Kidney (tissue), 14 donors: ENCODE data around the gene IFNB1. TPM values are rescaled to one million over a fixed set of nuclear protein-coding genes. Genes with fewer than 3 reads are reported as not detected.

Experiments used
- DNase-seq, 5 donors: peaks; one replicate each; pipeline ENCODE4 v3.0.0-alpha.2; 2013 to 2020
- FAIRE-seq: peaks from 2 replicates; lab custom pipeline; 2012; peaks lifted over from hg19 to GRCh38; lab: Jason Lieb, UNC
- H3K27ac ChIP-seq, 2 donors: one replicate each; pipeline ENCODE4 v1.7.0; 2013; ENCODE audit warnings: low read depth in 2 of 2, low read length in 2 of 2, inconsistent platforms in 1 of 2
- H3K27me3 ChIP-seq: one replicate; pipeline ENCODE4 v1.7.1; 2013; ENCODE audit warnings: low read length, inconsistent platforms; ENCODE audit not compliant: control insufficient read depth, insufficient read depth
- H3K36me3 ChIP-seq, 3 donors: one replicate each; pipeline versions ENCODE4 v1.7.0 to v1.7.1; 2013; ENCODE audit warnings: low read length in 3 of 3, control low read depth in 1 of 3, inconsistent platforms in 1 of 3; ENCODE audit not compliant: insufficient read depth in 3 of 3, control insufficient read depth in 2 of 3
- H3K4me1 ChIP-seq, 3 donors: one replicate each; pipeline versions ENCODE4 v1.7.0 to v1.7.1; 2013; ENCODE audit warnings: low read length in 3 of 3, inconsistent platforms in 1 of 3, low read depth in 1 of 3; ENCODE audit not compliant: control insufficient read depth in 2 of 3, insufficient read depth in 2 of 3
- H3K4me3 ChIP-seq, 3 donors: one replicate each; pipeline versions ENCODE4 v1.7.0 to v1.8.1; 2013; ENCODE audit warnings: low read length in 3 of 3, control low read depth in 1 of 3, inconsistent platforms in 1 of 3
- H3K9ac ChIP-seq, 3 donors: one replicate each; pipeline versions ENCODE4 v1.7.0 to v1.7.1; 2013; ENCODE audit warnings: low read length in 3 of 3, control low read depth in 1 of 3, inconsistent platforms in 1 of 3
- H3K9me3 ChIP-seq, 3 donors: one replicate each; pipeline versions ENCODE4 v1.7.0 to v1.7.1; 2013; ENCODE audit warnings: low read length in 3 of 3, control low read depth in 1 of 3, inconsistent platforms in 1 of 3; ENCODE audit not compliant: control insufficient read depth in 2 of 3, insufficient read depth in 1 of 3
- intact Hi-C: fragments of 100-400 bp; cut with DNase I; formaldehyde crosslinking; loops from one replicate; pipeline ENCODE4 v1.11.1; 2022
- polyA plus RNA-seq: library from polyadenylated mRNA; stranded (reverse); fragments of 350-450 nt; fragmentation: Illumina TruSeq; extraction: RNeasy Lipid Tissue Mini Kit (QIAGEN cat#74804); gene quantifications from one replicate; pipeline ENCODE4 v1.2.3, GENCODE V29; 2014; ENCODE audit warnings: low read depth, low replicate concordance; ENCODE audit not compliant: insufficient read depth
- total RNA-seq: library from RNA; stranded (reverse); fragmentation: NEBNext Ultra II Directional; extraction: Animal tissue kit (Norgen Biotek cat#: 25700); gene quantifications from one replicate; pipeline ENCODE4 v1.2.1, GENCODE V29; 2021
- TF ChIP-seq, protein P1 (sequence below): IDR thresholded peaks from 3 replicates; pipeline ENCODE4 v1.5.1; 2012; ENCODE audit warnings: mild to moderate bottlenecking, moderate library complexity, borderline replicate concordance; ENCODE audit not compliant: insufficient read depth; ENCODE audit errors: extremely low read depth
- donor health status: control.
- donor health status: control.
- donor health status: control.
- donor health status: control.
- donor health status: control.
- donor health status: DM: yes; HTN: yes; CAD: no.
- donor health status: Normal renal cell carcinoma (clear cell type).

IFNB1 gene
- total and polyA plus RNA-seq, 2 donors from 2014 or later: not detected

DNA sequence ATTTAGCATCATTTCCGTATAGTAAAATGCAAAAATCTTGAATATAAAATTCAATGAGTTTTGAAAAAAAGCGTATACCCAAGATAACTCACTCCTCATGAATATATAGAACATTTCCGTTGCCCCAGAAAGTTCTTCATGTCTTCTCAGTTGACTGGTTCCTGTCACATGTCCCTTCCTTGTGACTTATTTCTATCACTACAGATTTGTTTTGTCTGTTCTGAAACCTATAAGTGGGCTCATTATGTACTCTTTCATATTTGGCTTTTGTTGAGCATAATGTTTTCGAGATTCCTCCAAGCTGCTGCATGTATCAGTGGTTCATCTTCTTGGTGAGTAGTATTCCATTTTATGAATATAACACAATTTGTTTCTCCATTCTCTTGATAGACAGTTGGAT is 35.3 kb downstream of the IFNB1 start:
- FAIRE-seq: no peak

DNA sequence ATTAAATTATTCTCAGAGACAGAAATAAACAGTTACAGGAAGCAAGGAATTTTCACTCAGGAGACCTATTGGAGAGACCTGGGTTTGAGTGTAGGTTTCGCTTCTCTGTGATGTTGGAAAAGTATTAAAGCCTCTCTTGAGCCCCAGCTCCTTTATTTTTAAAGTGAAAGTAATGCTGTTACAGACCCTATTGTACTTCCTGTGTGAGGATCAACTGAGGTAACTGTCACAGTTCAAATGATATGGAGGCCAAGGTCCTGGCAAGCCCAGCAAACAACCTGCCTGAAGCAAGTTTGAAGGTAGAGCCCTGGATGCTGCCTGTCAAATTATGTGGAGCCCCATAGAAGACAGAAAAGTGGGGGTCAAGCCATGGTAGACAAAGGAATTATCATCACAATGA is 38.4 kb downstream of the IFNB1 start:
- Histone ChIP-seq H3K4me1 (no peaks in the 10 kb centered on the region), H3K36me3 (no peaks in the 10 kb centered on the region), H3K9me3 (no peaks in the 10 kb centered on the region), H3K27ac (no peak overlapping the region), H3K27me3 (no peaks in the 10 kb centered on the region), H3K9ac (no peak overlapping the region), H3K4me3 (no peak overlapping the region)
- DNase-seq (no peak), FAIRE-seq (no peak)
- TF ChIP-seq, protein P1, sequence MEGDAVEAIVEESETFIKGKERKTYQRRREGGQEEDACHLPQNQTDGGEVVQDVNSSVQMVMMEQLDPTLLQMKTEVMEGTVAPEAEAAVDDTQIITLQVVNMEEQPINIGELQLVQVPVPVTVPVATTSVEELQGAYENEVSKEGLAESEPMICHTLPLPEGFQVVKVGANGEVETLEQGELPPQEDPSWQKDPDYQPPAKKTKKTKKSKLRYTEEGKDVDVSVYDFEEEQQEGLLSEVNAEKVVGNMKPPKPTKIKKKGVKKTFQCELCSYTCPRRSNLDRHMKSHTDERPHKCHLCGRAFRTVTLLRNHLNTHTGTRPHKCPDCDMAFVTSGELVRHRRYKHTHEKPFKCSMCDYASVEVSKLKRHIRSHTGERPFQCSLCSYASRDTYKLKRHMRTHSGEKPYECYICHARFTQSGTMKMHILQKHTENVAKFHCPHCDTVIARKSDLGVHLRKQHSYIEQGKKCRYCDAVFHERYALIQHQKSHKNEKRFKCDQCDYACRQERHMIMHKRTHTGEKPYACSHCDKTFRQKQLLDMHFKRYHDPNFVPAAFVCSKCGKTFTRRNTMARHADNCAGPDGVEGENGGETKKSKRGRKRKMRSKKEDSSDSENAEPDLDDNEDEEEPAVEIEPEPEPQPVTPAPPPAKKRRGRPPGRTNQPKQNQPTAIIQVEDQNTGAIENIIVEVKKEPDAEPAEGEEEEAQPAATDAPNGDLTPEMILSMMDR: no peak
- intact Hi-C loops: no loop called here

More for the DNA sequence above, 35.3 kb downstream of the IFNB1 start:
- Histone ChIP-seq H3K4me1 (no peaks in the 10 kb centered on the region), H3K9ac (no peak overlapping the region), H3K36me3 (no peaks in the 10 kb centered on the region), H3K9me3 (no peaks in the 10 kb centered on the region), H3K27me3 (no peaks in the 10 kb centered on the region), H3K27ac (no peak overlapping the region), H3K4me3 (no peak overlapping the region)
- no peak for DNase-seq
- intact Hi-C loops: no loop called here
- TF ChIP-seq, protein P1: no peak

DNA sequence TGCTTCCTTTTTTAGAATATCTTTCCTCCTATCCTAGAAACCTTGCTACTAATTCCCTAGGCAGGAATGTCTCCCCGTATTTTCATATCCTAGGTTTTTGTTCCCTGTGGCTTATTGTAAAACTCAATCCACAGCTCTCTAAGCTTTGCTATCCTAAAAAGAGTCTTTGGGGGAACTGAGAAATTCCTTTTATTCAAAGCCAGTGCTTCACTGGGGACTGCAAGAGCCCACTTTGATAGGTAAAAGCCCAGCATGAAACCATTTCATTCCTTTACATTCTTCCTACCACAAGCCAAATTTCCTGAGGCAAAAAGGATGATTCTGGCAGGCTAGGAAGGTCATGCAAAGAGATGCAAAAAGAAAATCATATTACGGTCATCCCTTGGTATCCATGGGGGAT is 40.5 kb downstream of the IFNB1 start:
- intact Hi-C loops: no loop called here
- Histone ChIP-seq H3K4me1 (no peaks in the 10 kb centered on the region), H3K36me3 (no peaks in the 10 kb centered on the region), H3K27ac (no peak overlapping the region), H3K9ac (no peak overlapping the region), H3K4me3 (no peak overlapping the region), H3K9me3 (no peaks in the 10 kb centered on the region), H3K27me3 (no peaks in the 10 kb centered on the region)
- no peak for DNase-seq
- no peak for FAIRE-seq
- TF ChIP-seq, protein P1: no peak

DNA sequence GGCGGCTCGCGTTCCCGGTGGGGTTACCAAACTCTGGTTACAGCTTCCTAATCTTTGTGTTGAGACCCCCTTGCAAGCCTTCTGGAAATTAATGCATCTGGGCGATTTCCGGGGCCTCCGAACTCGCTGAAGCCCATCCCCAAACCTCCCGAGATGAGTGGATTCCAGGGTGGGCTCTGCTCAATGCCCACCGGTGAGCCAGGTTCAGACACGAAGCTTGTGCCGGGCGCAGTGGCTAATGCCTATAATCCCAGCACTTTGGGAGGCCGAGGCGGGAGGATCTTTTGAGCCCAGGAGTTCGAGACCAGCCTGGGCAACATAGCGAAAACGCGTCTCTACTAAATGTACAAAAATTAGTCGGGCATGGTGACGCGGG is 45.9 kb downstream of the IFNB1 start:
- H3K4me1 ChIP-seq: peaks cover 0 to 2% (median 0%) of the 10 kb centered on the region in 3 donors
- H3K27ac ChIP-seq: peak overlapping the region in 1 of 2 donors; percentile 6
- H3K36me3 ChIP-seq: no peaks in the 10 kb centered on the region
- no peaks in the 10 kb centered on the region for H3K9me3 ChIP-seq
- H3K4me3 ChIP-seq: peak overlapping the region; percentile 4 to 65 (median 53)
- intact Hi-C loops: no loop called here
- no peak overlapping the region for H3K9ac ChIP-seq
- no peaks in the 10 kb centered on the region for H3K27me3 ChIP-seq
- no peak for FAIRE-seq
- TF ChIP-seq, protein P1: no peak
- DNase-seq: no peak
